Body of pancreas (tissue), 4 donors: ENCODE results near the gene DDX47.

Experiments used
- CTCF ChIP-seq, 7 experiments: fragments of 450-650 bp in 4 of 7; fragments of 200-600 bp in 3 of 7; sonication (generic) in 3 of 7; IDR thresholded peaks; one replicate each; pipeline ENCODE4 v1.5.1; 2016 to 2019; ENCODE audit warnings: antibody characterized with exemption in 7 of 7
- POLR2A ChIP-seq, 3 donors: fragments of 450-650 bp; IDR thresholded peaks; one replicate each; pipeline ENCODE4 v1.6.1; 2016; ENCODE audit warnings: antibody characterized with exemption in 3 of 3, mild to moderate bottlenecking in 2 of 3

DNA sequence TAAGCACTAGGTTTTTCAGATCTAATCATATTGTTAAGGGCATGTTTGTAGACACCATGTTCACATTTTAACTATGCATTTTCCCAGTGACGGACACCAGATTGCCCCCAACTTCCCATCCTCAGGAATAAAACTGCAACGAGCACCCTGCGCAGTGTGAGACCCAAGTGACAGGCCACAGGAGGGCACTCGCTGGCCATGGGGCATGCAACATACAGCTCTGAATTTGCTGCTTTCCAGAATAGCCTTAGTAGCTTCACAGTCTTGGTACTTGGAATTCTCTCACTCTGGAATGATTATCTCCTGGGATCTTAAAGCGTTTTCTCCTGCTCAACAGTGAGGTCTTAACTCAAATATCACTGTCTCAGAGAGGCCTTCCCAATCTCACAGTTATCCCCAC, 972 bp upstream of the DDX47 start:
- TF ChIP-seq POLR2A (IDR thresholded peaks at IDR 0.05) (no peak), CTCF (IDR thresholded peaks at IDR 0.05) (no peak)
